Stimulated activated naive CD8-positive, alpha-beta T cell treated with anti-CD3 and anti-CD28 coated beads, Interleukin-15, amount 100 ng/mL, for 72 hours (primary cell): ENCODE data around the gene BTNL2.
"Not testable (repeated sequence)": the region's sequence is repeated elsewhere in the genome, so short reads cannot be mapped to it uniquely, and the experiment has no call there.

ENCODE experiments used
- ATAC-seq: fragments of 150-1000 bp; cut with Tn5 transposase; 2 replicates; pipeline ENCODE4 v1.10.0; 2021; ENCODE audit warnings: mild to moderate bottlenecking, moderate library complexity
- DNase-seq, 2 donors: peaks; one replicate each; pipeline ENCODE4 v3.0.0; 2021 to 2022
- H3K27ac Mint-ChIP-seq, 2 donors: one replicate each; pipeline ENCODE4 v1.8.0; 2022; ENCODE audit warnings: mild to moderate bottlenecking in 2 of 2, mixed read lengths in 2 of 2, moderate library complexity in 2 of 2
- H3K27me3 Mint-ChIP-seq: one replicate; pipeline ENCODE4 v1.8.0; 2022; ENCODE audit warnings: mixed read lengths
- H3K4me1 Mint-ChIP-seq: one replicate; pipeline ENCODE4 v1.8.0; 2022; ENCODE audit warnings: mild to moderate bottlenecking, mixed read lengths
- H3K4me3 Mint-ChIP-seq, 2 donors: one replicate each; pipeline ENCODE4 v1.8.0; 2022; ENCODE audit warnings: mild to moderate bottlenecking in 2 of 2, mixed read lengths in 2 of 2, moderate library complexity in 1 of 2
- H3K9me3 Mint-ChIP-seq, 2 donors: one replicate each; pipeline ENCODE4 v1.8.0; 2022; ENCODE audit warnings: mixed read lengths in 2 of 2

BTNL2 gene

GRCh38 chr6:32393665-32394420 is 13.1 kb downstream of the BTNL2 start:
- Mint-ChIP-seq H3K9me3 (no peaks in the 10 kb centered on the region), H3K4me1 (peaks cover 6% of the 10 kb centered on the region), H3K27ac (no peak overlapping the region), H3K4me3 (no peak overlapping the region), H3K27me3 (peaks cover 32% of the 10 kb centered on the region)
- DNase-seq (no peak), ATAC-seq (no peak)

DNA sequence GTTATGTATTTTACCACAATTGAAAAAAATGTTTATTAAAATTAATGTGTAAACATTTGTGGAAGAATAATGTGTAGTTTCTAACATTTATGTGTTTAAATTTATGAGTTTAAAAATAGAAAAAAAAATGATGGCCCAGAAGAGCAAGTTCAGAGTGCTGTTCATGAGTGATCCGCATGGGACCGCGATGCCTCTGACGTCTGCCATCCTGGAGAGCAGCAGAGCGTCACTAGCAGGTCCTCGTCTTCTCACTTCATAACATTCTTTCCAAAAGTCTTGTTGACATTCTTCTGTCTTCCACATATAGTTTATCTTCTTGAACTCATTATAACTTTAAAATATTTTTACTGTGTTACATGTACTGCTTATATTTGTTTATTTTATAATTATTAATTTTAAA is 15.5 kb downstream of the BTNL2 start:
- H3K27me3 Mint-ChIP-seq: peaks cover 43% of the 10 kb centered on the region
- no peak overlapping the region for H3K27ac Mint-ChIP-seq
- no peak overlapping the region for H3K4me3 Mint-ChIP-seq
- DNase-seq: no peak
- ATAC-seq: no peak
- no peaks in the 10 kb centered on the region for H3K4me1 Mint-ChIP-seq
- no peaks in the 10 kb centered on the region for H3K9me3 Mint-ChIP-seq

DNA sequence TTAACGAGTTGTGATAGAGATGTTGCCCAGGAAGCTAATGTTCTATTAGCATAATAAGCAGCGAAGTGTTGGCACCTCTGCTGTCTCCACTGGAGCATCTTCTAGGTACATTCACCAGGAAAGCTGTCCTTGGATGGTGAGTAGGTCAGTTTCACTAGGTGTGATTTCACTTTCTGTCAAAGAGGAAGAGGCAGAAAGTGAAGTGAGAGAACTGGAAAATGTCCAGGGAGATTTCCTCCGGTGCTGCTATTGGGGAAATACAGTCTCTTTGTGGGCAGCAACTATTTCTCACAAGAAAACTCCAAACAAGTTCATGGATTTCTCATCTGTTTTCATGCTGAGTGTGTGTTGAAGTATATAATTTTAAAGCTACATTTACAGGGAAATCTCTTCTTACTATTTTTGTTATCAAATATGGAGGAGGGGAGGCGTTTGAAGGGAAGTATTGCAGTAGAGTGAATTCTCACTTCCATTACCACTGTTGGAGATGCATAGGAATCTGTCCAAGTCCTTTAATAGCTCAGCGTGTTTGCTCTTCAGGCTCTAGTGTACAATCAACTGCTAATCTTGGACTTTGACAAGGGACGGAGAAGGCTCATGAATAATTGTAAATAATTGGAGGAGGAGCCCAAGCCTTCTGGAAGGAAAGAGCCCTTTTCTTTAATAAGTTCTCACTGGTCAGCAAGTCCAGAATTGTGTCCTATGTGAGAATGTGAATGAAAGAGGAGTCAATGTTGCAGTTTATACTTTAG is 19.2 kb downstream of the BTNL2 start:
- DNase-seq: no peak
- no peaks in the 10 kb centered on the region for H3K9me3 Mint-ChIP-seq
- ATAC-seq: no peak

GRCh38 chr6:32386040-32386439 is 20.9 kb downstream of the BTNL2 start:
- ATAC-seq: no peak
- no peak overlapping the region for H3K4me3 Mint-ChIP-seq
- H3K9me3 Mint-ChIP-seq: no peaks in the 10 kb centered on the region
- DNase-seq: no peak
- H3K27ac Mint-ChIP-seq: no peak overlapping the region
- peaks cover 24% of the 10 kb centered on the region for H3K27me3 Mint-ChIP-seq
- no peaks in the 10 kb centered on the region for H3K4me1 Mint-ChIP-seq

More for the DNA sequence above, 19.2 kb downstream of the BTNL2 start:
- Mint-ChIP-seq H3K4me1 (no peaks in the 10 kb centered on the region), H3K27me3 (peaks cover 27% of the 10 kb centered on the region), H3K27ac (no peak overlapping the region), H3K4me3 (no peak overlapping the region)

DNA sequence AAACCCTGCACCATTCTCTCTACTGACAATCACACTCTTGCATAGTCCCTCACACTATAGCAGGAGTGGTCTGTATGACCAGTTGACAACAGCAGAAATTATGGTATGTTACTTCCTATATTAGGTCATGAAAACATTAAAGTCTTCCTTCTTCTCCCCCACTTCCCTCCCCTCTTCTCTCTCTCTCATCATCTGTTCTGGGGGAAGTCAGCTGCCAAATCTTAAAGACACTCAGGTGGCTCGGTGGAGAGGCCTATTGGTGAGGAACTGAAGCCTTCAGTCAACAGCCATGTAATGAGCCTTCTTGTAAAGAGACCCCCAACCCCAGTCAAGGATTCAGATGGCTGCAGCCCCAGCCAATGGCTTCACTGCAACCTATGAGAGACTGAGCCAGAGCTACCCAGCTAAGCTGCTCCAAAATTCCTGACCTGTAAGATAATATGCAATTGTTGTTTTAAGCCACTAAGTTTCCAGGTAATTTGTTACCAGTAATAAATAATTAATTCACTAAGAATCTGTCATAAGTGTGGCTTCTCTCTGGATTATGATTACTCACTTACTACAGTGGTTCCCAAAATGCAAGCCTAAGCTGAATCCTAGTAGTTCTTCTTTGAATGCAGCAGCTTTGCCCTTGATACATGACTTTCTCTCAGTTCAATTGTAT is 24.1 kb downstream of the BTNL2 start:
- peaks cover 5% of the 10 kb centered on the region for H3K27me3 Mint-ChIP-seq
- no peaks in the 10 kb centered on the region for H3K4me1 Mint-ChIP-seq
- DNase-seq (no peak), ATAC-seq (no peak)
- H3K9me3 Mint-ChIP-seq: no peaks in the 10 kb centered on the region
- no peak overlapping the region for H3K27ac Mint-ChIP-seq
- no peak overlapping the region for H3K4me3 Mint-ChIP-seq

DNA sequence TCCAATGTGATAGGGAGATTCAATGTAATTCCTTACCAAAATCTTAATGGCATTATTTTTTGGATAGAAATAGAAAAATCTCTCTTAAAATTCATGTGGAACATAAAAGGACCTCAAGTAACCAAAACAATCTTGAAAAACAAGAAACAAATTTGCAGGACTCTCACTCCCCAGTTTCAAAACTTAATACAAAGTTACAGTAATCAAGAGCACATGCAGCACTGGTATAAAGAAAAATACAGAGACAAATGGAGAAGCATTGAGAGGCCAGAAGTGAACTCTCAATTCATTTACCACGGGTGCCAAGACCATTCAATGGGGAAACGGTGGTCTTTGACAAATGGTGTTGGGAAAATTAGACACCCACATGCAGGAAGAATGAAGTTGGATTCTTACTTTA is 27.4 kb downstream of the BTNL2 start:
- ATAC-seq (no peak), DNase-seq (no peak)
- Mint-ChIP-seq H3K4me1 (no peaks in the 10 kb centered on the region), H3K27me3 (peaks cover 14% of the 10 kb centered on the region), H3K27ac (no peak overlapping the region), H3K4me3 (no peak overlapping the region), H3K9me3 (no peaks in the 10 kb centered on the region)

DNA sequence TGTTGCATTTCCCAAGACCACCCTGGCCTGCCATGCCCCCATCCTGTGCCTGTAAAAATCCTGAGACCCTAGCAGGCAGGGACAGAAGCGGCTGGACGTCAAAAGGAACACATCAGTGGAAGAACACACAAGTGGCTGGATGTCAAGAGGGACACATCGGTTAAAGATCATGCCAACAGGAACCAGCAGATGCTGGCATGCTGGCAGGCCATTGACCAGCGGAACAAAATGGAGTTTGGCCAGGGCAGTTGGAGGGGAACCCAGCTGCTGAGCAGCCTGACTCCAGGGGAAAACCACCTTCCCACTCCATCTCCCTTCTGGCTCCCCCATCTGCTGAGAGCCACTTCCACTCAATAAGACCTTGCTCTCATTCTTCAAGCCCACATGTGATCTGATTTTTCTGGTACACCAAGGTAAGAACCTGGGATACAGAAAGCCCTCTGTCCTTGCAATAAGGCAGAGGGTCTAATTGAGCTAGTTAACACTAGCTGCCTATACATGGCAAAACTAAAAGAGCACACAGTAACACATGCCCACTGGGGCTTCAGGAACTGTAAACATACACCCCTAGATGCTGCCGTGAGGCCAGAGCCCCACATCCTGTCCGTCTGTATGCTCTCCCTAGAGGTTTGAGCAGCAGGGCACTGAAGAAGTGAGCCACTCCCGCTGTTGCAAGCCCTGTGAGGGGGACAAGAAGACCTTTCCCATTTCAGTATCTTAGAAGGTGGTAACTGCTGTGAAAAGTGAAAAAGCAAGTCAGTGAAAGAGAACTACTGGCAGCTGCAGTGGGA is 31.0 kb downstream of the BTNL2 start:
- Mint-ChIP-seq H3K4me3 (no peak overlapping the region), H3K27ac (no peak overlapping the region), H3K27me3 (peaks cover 32% of the 10 kb centered on the region), H3K4me1 (no peaks in the 10 kb centered on the region), H3K9me3 (no peaks in the 10 kb centered on the region)
- no peak for DNase-seq
- no peak for ATAC-seq

DNA sequence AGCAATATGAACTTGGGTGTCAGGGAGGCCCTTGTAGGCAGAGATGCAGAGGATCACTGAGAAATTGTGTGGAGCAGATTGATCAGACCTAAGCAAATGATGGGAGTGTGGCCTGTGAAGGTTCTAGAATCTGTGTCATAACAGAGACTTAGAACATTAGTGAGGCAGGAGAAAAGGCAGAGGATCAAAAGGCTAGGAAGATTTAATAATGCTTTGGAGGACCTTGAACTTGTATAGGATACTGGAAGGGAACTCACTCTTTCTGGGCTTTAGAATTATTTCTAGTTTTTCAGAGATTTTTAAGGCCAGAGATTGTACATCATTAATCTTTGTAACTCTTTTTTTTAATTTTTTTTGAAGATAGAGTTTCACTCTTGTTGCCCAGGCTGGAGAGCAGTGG is 35.2 kb downstream of the BTNL2 start, which contains the start of gene TSBP1:
TSS of gene TSBP1 (minus strand) at position 101 of the 400 bp plus-strand sequence. CDS start 197 bp downstream, outside the sequence.
- DNase-seq (no peak), ATAC-seq (no peak)
- H3K9me3 Mint-ChIP-seq: no peaks in the 10 kb centered on the region
- no peak within 1 kb of the TSS for H3K4me3 Mint-ChIP-seq
- no peak within 1 kb of the TSS for H3K27ac Mint-ChIP-seq
- no peaks in the 10 kb centered on the region for H3K4me1 Mint-ChIP-seq
- H3K27me3 Mint-ChIP-seq: peaks cover 39% of the 10 kb centered on the region

- H3K27ac Mint-ChIP-seq: no peak overlapping the region
- no peaks in the 10 kb centered on the region for H3K9me3 Mint-ChIP-seq
- H3K4me1 Mint-ChIP-seq: no peaks in the 10 kb centered on the region
- DNase-seq (no peak), ATAC-seq (no peak)
- H3K27me3 Mint-ChIP-seq: peaks cover 33% of the 10 kb centered on the region
- no peak overlapping the region for H3K4me3 Mint-ChIP-seq
Observed at GRCh38 chr6:32371229-32371628, 35.8 kb downstream of the BTNL2 start.

- Mint-ChIP-seq H3K4me1 (no peaks in the 10 kb centered on the region), H3K4me3 (no peak overlapping the region), H3K9me3 (no peaks in the 10 kb centered on the region), H3K27me3 (peaks cover 32% of the 10 kb centered on the region), H3K27ac (no peak overlapping the region)
- no peak for DNase-seq
- ATAC-seq: no peak
Observed at GRCh38 chr6:32370505-32370904, 36.5 kb downstream of the BTNL2 start.

- Mint-ChIP-seq H3K27me3 (peaks cover 40% of the 10 kb centered on the region), H3K27ac (no peak overlapping the region), H3K4me1 (no peaks in the 10 kb centered on the region), H3K4me3 (no peak overlapping the region), H3K9me3 (no peaks in the 10 kb centered on the region)
- ATAC-seq (peak; percentile 76), DNase-seq (peak in 1 of 2 donors; percentile 15)
Observed at GRCh38 chr6:32369660-32370059, 37.3 kb downstream of the BTNL2 start.

- Mint-ChIP-seq H3K4me3 (no peak overlapping the region), H3K4me1 (no peaks in the 10 kb centered on the region), H3K27me3 (peaks cover 44% of the 10 kb centered on the region)
Observed at GRCh38 chr6:32367644-32368043, 39.3 kb downstream of the BTNL2 start.

GRCh38 chr6:32359225-32359624 is 47.8 kb downstream of the BTNL2 start:
- H3K4me1 Mint-ChIP-seq, H3K27me3 Mint-ChIP-seq, H3K27ac Mint-ChIP-seq, H3K4me3 Mint-ChIP-seq, H3K9me3 Mint-ChIP-seq, ATAC-seq, DNase-seq: not testable (repeated sequence)

More at GRCh38 chr6:32367644-32368043, 39.3 kb downstream of the BTNL2 start:
- ATAC-seq (no peak), DNase-seq (no peak)
- Mint-ChIP-seq H3K27ac (no peak overlapping the region), H3K9me3 (no peaks in the 10 kb centered on the region)

DNA sequence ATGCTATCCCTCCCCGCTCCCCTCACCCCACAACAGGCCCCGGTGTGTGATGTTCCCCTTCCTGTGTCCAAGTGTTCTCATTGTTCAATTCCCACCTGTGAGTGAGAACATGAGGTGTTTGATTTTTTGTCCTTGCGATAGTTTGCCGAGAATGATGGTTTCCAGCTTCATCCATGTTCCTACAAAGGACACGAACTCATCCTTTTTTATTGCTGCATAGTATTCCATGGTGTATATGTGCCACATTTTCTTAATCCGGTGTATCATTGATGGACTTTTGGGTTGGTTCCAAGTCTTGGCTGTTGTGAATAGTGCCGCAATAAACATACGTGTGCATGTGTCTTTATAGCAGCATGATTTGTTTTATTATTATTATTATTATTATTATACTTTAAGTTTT is 48.4 kb downstream of the BTNL2 start:
- H3K27ac Mint-ChIP-seq, H3K27me3 Mint-ChIP-seq, H3K4me3 Mint-ChIP-seq: not testable (repeated sequence)

DNA sequence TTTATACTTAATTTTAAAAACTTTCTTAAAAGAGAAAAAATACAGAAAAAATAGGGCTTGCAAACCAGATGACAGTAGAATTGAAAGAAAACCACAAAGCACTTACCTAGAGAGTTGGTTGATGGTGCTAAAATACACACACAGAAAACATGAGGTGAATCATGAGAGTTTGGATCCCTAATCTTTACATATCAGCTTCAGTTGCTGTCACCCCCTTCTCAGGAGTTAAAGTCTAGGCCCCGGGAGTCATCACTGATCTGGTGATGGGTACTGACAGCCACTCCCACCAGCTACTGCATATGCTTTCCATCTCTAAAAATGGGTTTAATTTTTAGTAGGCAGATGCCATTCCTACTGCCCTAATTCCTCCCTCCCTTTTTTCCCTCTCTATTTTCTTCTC is 52.0 kb downstream of the BTNL2 start:
- no peaks in the 10 kb centered on the region for H3K9me3 Mint-ChIP-seq
- H3K27me3 Mint-ChIP-seq: peaks cover 10% of the 10 kb centered on the region
- ATAC-seq (no peak), DNase-seq (no peak)
- H3K4me3 Mint-ChIP-seq: no peak overlapping the region
- no peaks in the 10 kb centered on the region for H3K4me1 Mint-ChIP-seq
- no peak overlapping the region for H3K27ac Mint-ChIP-seq

More for the DNA sequence above, 48.4 kb downstream of the BTNL2 start:
- H3K4me1 Mint-ChIP-seq, DNase-seq, ATAC-seq, H3K9me3 Mint-ChIP-seq: not testable (repeated sequence)
